H9 (cell line): ENCODE results near the gene KCNJ1. TPM values are rescaled to one million over a fixed set of nuclear protein-coding genes. Genes with fewer than 3 reads are reported as not detected.

Experiments
- DNase-seq: peaks from one replicate; pipeline ENCODE4 v3.0.0-alpha.2; 2017
- H2AFZ ChIP-seq: one replicate; pipeline ENCODE4 v1.6.1; 2013; ENCODE audit warnings: mild to moderate bottlenecking, low read length, control low read depth, moderate library complexity
- H2AK5ac ChIP-seq: 2 replicates; pipeline ENCODE4 v1.6.1; 2013; ENCODE audit warnings: low read length, control low read depth, mixed read lengths; ENCODE audit not compliant: insufficient read length
- H2BK120ac ChIP-seq: one replicate; pipeline ENCODE4 v1.6.1; 2013; ENCODE audit warnings: low read depth, mild to moderate bottlenecking, low read length, control low read depth, inconsistent platforms; ENCODE audit not compliant: poor library complexity, severe bottlenecking
- H2BK12ac ChIP-seq: 2 replicates; pipeline ENCODE4 v1.6.1; 2013; ENCODE audit warnings: low read length, control low read depth, mixed read lengths, low read depth; ENCODE audit not compliant: insufficient read length
- H2BK15ac ChIP-seq: 2 replicates; pipeline ENCODE4 v1.6.1; 2013; ENCODE audit warnings: low read depth, low read length, control low read depth
- H2BK20ac ChIP-seq: one replicate; pipeline ENCODE4 v1.6.1; 2013; ENCODE audit warnings: low read depth, mild to moderate bottlenecking, low read length, control low read depth, inconsistent platforms; ENCODE audit not compliant: poor library complexity, severe bottlenecking
- H2BK5ac ChIP-seq: 2 replicates; pipeline ENCODE4 v1.6.1; 2013; ENCODE audit warnings: low read length, control low read depth, mixed read lengths; ENCODE audit not compliant: insufficient read length
- H3K14ac ChIP-seq: 2 replicates; pipeline ENCODE4 v1.6.1; 2013; ENCODE audit warnings: low read length, control low read depth; ENCODE audit not compliant: insufficient read depth
- H3K18ac ChIP-seq: 2 replicates; pipeline ENCODE4 v1.6.1; 2013; ENCODE audit warnings: low read depth, mild to moderate bottlenecking, mixed read lengths, low read length, control low read depth; ENCODE audit not compliant: insufficient read length
- H3K23ac ChIP-seq: 2 replicates; pipeline ENCODE4 v1.6.1; 2013; ENCODE audit warnings: low read length, control low read depth, mixed read lengths, low read depth; ENCODE audit not compliant: insufficient read length
- H3K23me2 ChIP-seq: 2 replicates; pipeline ENCODE4 v1.6.1; 2013; ENCODE audit warnings: low read depth, mild to moderate bottlenecking, mixed read lengths, low read length, control low read depth; ENCODE audit not compliant: insufficient read length, poor library complexity, severe bottlenecking
- H3K27ac ChIP-seq: 2 replicates; pipeline ENCODE4 v1.5.1; 2013; ENCODE audit warnings: low read length, control low read depth, mixed read lengths, low read depth; ENCODE audit not compliant: insufficient read length
- H3K27me3 ChIP-seq: 2 replicates; pipeline ENCODE4 v1.6.1; 2013; ENCODE audit warnings: low read length, control low read depth, inconsistent platforms; ENCODE audit not compliant: insufficient read depth
- H3K4ac ChIP-seq: 2 replicates; pipeline ENCODE4 v1.6.1; 2013; ENCODE audit warnings: low read depth, mild to moderate bottlenecking, control low read depth, inconsistent platforms, low read length, moderate library complexity
- H3K4me1 ChIP-seq: 2 replicates; pipeline ENCODE4 v1.6.1; 2013; ENCODE audit warnings: low read length, control low read depth, inconsistent platforms; ENCODE audit not compliant: insufficient read depth
- H3K4me2 ChIP-seq: 2 replicates; pipeline ENCODE4 v1.6.1; 2013; ENCODE audit warnings: low read length, control low read depth, mixed read lengths; ENCODE audit not compliant: insufficient read length, insufficient read depth
- H3K56ac ChIP-seq: 2 replicates; pipeline ENCODE4 v1.6.1; 2013; ENCODE audit warnings: low read depth, mild to moderate bottlenecking, mixed read lengths, low read length, control low read depth; ENCODE audit not compliant: insufficient read length
- H3K79me1 ChIP-seq: 2 replicates; pipeline ENCODE4 v1.6.1; 2013; ENCODE audit warnings: low read depth, mild to moderate bottlenecking, moderate library complexity, low read length, control low read depth, inconsistent platforms; ENCODE audit not compliant: insufficient read depth, poor library complexity, severe bottlenecking
- H3K79me2 ChIP-seq: 2 replicates; pipeline ENCODE4 v1.6.1; 2013; ENCODE audit warnings: low read length, control low read depth, inconsistent platforms; ENCODE audit not compliant: insufficient read depth
- H3K9ac ChIP-seq: 2 replicates; pipeline ENCODE4 v1.6.1; 2013; ENCODE audit warnings: low read length, control low read depth, mixed read lengths; ENCODE audit not compliant: insufficient read length; ENCODE audit errors: extremely low read depth
- H3K9me3 ChIP-seq: one replicate; pipeline ENCODE4 v1.6.1; 2013; ENCODE audit warnings: low read depth, low read length, inconsistent platforms; ENCODE audit not compliant: control insufficient read depth
- H3T11ph ChIP-seq: one replicate; pipeline ENCODE4 v1.6.1; 2013; ENCODE audit warnings: mild to moderate bottlenecking, low read length, control low read depth, inconsistent platforms
- H4K20me1 ChIP-seq: one replicate; pipeline ENCODE4 v1.6.1; 2013; ENCODE audit not compliant: control insufficient read depth, insufficient read length, insufficient read depth
- H4K5ac ChIP-seq: 2 replicates; pipeline ENCODE4 v1.6.1; 2013; ENCODE audit warnings: low read depth, mild to moderate bottlenecking, mixed read lengths, low read length, control low read depth; ENCODE audit not compliant: insufficient read length
- H4K8ac ChIP-seq: replicated peaks from 2 replicates; pipeline ENCODE4 v1.6.1; 2013; ENCODE audit warnings: low read length, control low read depth, mixed read lengths, low read depth; ENCODE audit not compliant: insufficient read length
- H4K91ac ChIP-seq: 2 replicates; pipeline ENCODE4 v1.6.1; 2013; ENCODE audit warnings: low read depth, mild to moderate bottlenecking, moderate library complexity, mixed read lengths, low read length, control low read depth; ENCODE audit not compliant: insufficient read length
- H3K27ac Mint-ChIP-seq, 3 experiments: 2 replicates in 2 of 3; 3 replicates in 1 of 3; pipeline ENCODE4 v1.8.0; 2020 to 2021; ENCODE audit warnings: mixed read lengths in 3 of 3, mild to moderate bottlenecking in 1 of 3, moderate library complexity in 1 of 3
- H3K27me3 Mint-ChIP-seq: 2 replicates; pipeline ENCODE4 v1.8.0; 2021; ENCODE audit warnings: low read depth, mild to moderate bottlenecking, moderate library complexity, mixed read lengths
- H3K36me3 Mint-ChIP-seq, 3 experiments: 2 replicates in 2 of 3; 3 replicates in 1 of 3; pipeline ENCODE4 v1.8.0; 2020 to 2021; ENCODE audit warnings: low read depth in 3 of 3, mixed read lengths in 3 of 3; ENCODE audit not compliant: insufficient read depth in 1 of 3
- H3K4me1 Mint-ChIP-seq, 2 experiments: 2 replicates each; pipeline ENCODE4 v1.8.0; 2020; ENCODE audit warnings: mixed read lengths in 2 of 2
- H3K4me3 Mint-ChIP-seq, 2 experiments: 2 replicates in 1 of 2; 3 replicates in 1 of 2; pipeline ENCODE4 v1.8.0; 2020 to 2021; ENCODE audit warnings: mild to moderate bottlenecking in 2 of 2, mixed read lengths in 2 of 2, moderate library complexity in 1 of 2
- H3K9me3 Mint-ChIP-seq, 2 experiments: 2 replicates in 1 of 2; 3 replicates in 1 of 2; pipeline ENCODE4 v1.8.0; 2020; ENCODE audit warnings: mild to moderate bottlenecking in 2 of 2, mixed read lengths in 2 of 2, moderate library complexity in 1 of 2
- WGBS: extraction: QIAGEN DNeasy Blood & Tissue Kit; methylation state at CpG from one replicate; pipeline ENCODE4 v1.1.7; 2013; ENCODE audit warnings: missing lambda C conversion rate, low lambda C conversion rate, mixed read lengths; ENCODE audit not compliant: insufficient read length; ENCODE audit errors: extremely low coverage; 5-methylcytosine and 5-hydroxymethylcytosine counted together
- total RNA-seq: library from RNA; stranded (reverse); gene quantifications from 2 replicates; pipeline ENCODE4 v1.2.1, GENCODE V29; 2021
- TF ChIP-seq, protein P1 (sequence below): fragments of 200-600 bp; sonication (generic); conservative IDR thresholded peaks from 3 replicates; pipeline ENCODE4 v1.8.0; 2021; ENCODE audit warnings: antibody characterized with exemption, mild to moderate bottlenecking

The KCNJ1 gene
- total RNA-seq, 1 experiment from 2014 or later: not detected

DNA sequence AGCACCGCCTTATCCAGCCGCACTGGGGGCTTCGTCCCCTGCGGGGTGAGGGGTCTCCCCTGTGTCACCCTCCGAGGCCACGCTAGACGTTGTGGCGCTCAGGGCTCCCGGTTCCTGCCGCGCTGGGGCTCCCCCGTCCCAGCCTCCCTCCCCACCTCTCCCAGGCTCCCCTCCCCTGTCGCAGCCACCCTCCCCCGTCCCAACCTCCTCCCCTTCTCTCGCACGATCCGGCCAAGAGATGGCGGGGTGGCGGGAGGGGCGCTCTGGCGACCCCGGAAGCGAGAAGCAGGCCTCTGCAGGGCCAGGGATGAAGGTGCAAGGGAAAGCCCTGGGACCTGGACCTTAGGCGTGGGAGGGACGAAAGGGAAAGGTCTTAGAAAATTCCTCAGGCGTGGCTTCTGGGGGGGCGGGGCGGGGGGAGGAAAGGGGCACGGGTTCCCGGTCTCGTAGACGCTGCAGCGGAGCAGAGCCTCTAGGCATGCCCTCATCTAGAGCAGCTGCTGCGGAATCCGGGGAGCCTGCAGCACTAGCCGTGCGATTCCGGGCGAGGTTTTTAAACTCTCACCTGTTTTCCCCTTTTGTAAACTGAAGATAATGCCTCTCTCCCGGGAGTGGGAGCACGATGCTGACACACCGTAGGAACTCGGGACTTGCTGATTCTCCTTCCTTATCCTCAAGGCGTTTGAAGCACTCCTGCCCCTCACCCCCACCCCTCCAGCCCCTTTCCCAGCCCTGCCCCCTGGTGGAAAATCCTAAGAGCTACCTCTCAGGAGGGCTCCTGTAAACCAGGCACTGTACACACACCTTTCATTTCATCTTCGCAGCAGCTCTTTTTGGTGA, 38.5 kb upstream of the KCNJ1 start:
- no peak overlapping the region for H3K23ac ChIP-seq
- no peak overlapping the region for H3K18ac ChIP-seq
- H3K36me3 Mint-ChIP-seq: no peaks in the 10 kb centered on the region
- H2AFZ ChIP-seq: no peak overlapping the region
- H3K4me1 Mint-ChIP-seq: peaks cover 34 to 41% of the 10 kb centered on the region in 2 experiments
- no peak overlapping the region for H2BK5ac ChIP-seq
- H3K56ac ChIP-seq: no peak overlapping the region
- no peak overlapping the region for H4K91ac ChIP-seq
- peaks cover 0 to 3% of the 10 kb centered on the region in 2 experiments; a peak in 3 of 5 replicates for H3K9me3 Mint-ChIP-seq
- peak overlapping the region; percentile 70 for H3K4me2 ChIP-seq
- no peak overlapping the region for H2BK15ac ChIP-seq
- H3K79me2 ChIP-seq: no peaks in the 10 kb centered on the region
- no CpG with 5 or more reads among the region's 45 CpGs for WGBS
- no peak overlapping the region for H4K5ac ChIP-seq
- peaks cover 4% of the 10 kb centered on the region for H4K20me1 ChIP-seq
- H3T11ph ChIP-seq: no peak overlapping the region
- peaks cover 97% of the 10 kb centered on the region for H3K27me3 Mint-ChIP-seq
- no peaks in the 10 kb centered on the region for H3K9me3 ChIP-seq
- no peak overlapping the region for H2BK20ac ChIP-seq
- peaks cover 12% of the 10 kb centered on the region for H3K23me2 ChIP-seq
- H3K27me3 ChIP-seq: peaks cover 55% of the 10 kb centered on the region
- no peak overlapping the region for H4K8ac ChIP-seq
- H3K9ac ChIP-seq: no peak overlapping the region
- no peak overlapping the region for H2BK120ac ChIP-seq
- peak; percentile 78 for DNase-seq
- peaks cover 2% of the 10 kb centered on the region; the same call in 1 of the 2 replicates for H3K4me1 ChIP-seq
- H3K4me3 Mint-ChIP-seq: peak overlapping the region; percentile 71 to 83
- no peak overlapping the region for H3K14ac ChIP-seq
- no peak overlapping the region for H2BK12ac ChIP-seq
- no peak overlapping the region for H3K27ac Mint-ChIP-seq
- no peak overlapping the region for H3K27ac ChIP-seq
- H3K79me1 ChIP-seq: no peaks in the 10 kb centered on the region
- TF ChIP-seq, protein P1, sequence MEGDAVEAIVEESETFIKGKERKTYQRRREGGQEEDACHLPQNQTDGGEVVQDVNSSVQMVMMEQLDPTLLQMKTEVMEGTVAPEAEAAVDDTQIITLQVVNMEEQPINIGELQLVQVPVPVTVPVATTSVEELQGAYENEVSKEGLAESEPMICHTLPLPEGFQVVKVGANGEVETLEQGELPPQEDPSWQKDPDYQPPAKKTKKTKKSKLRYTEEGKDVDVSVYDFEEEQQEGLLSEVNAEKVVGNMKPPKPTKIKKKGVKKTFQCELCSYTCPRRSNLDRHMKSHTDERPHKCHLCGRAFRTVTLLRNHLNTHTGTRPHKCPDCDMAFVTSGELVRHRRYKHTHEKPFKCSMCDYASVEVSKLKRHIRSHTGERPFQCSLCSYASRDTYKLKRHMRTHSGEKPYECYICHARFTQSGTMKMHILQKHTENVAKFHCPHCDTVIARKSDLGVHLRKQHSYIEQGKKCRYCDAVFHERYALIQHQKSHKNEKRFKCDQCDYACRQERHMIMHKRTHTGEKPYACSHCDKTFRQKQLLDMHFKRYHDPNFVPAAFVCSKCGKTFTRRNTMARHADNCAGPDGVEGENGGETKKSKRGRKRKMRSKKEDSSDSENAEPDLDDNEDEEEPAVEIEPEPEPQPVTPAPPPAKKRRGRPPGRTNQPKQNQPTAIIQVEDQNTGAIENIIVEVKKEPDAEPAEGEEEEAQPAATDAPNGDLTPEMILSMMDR: peak; percentile 69
- H2AK5ac ChIP-seq: no peak overlapping the region
- no peak overlapping the region for H3K4ac ChIP-seq
